Upper lobe of right lung (tissue), 1 donor: ENCODE measurements around the gene LDB3. TPM values are rescaled to one million over a fixed set of nuclear protein-coding genes. Genes with fewer than 3 reads are reported as not detected.

Source experiments
- ATAC-seq: fragments of 200-7000 bp; cut with Tn5 transposase; one replicate; pipeline ENCODE4 v1.9.1; 2020; ENCODE audit warnings: mild to moderate bottlenecking, moderate library complexity
- DNase-seq: peaks from one replicate; pipeline ENCODE4 v3.0.0-alpha.2; 2020
- H3K27ac ChIP-seq: fragments of 200-600 bp; one replicate; pipeline ENCODE4 v1.8.0; 2022
- H3K27me3 ChIP-seq: fragments of 200-600 bp; one replicate; pipeline ENCODE4 v1.8.0; 2022; ENCODE audit warnings: mild to moderate bottlenecking
- H3K36me3 ChIP-seq: fragments of 200-600 bp; one replicate; pipeline ENCODE4 v1.8.0; 2022
- H3K4me1 ChIP-seq: fragments of 200-600 bp; one replicate; pipeline ENCODE4 v1.8.0; 2022
- H3K4me3 ChIP-seq: fragments of 200-600 bp; one replicate; pipeline ENCODE4 v1.8.0; 2022; ENCODE audit warnings: mild to moderate bottlenecking
- H3K9me3 ChIP-seq: fragments of 200-600 bp; one replicate; pipeline ENCODE4 v1.8.0; 2022
- intact Hi-C: fragments of 100-400 bp; cut with DNase I; formaldehyde crosslinking; loops from one replicate; pipeline ENCODE4 v1.11.0; 2022
- total RNA-seq: library from RNA; stranded (reverse); fragmentation: NEBNext Ultra II Directional; extraction: Animal tissue kit (Norgen Biotek cat#: 25700); gene quantifications from one replicate; pipeline ENCODE4 v1.2.1, GENCODE V29; 2021
- TF ChIP-seq, protein P1 (sequence below): fragments of 200-600 bp; IDR thresholded peaks from one replicate; pipeline ENCODE4 v1.8.0; 2022; ENCODE audit warnings: antibody characterized with exemption
- donor health status: DM: no; HTN: yes; CAD: no; lungs with severe emphysema.

LDB3 gene
- total RNA-seq, 1 donor from 2014 or later: 2.5 TPM

DNA sequence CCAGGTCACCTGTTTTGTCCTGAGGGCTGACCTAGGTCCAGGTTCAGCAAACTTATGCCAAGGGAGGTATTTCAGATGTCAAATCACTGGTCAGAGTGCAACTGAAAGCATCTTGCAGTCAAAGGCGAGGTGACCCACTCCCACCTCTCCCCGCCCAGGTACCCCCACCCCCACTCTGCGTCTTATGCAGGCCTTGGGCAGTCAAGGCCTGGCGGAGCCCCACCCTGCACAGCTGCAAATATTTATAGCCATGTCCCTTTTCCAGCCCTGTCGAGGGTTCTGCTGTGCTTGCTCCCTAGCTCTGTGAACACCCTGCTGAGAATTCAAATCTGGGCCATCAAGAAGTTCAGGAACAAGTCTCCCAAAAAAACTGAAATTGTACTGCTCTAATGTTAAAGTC is 47.5 kb downstream of the LDB3 start:
- H3K36me3 ChIP-seq: no peaks in the 10 kb centered on the region
- H3K4me3 ChIP-seq: no peak overlapping the region
- ATAC-seq (no peak), DNase-seq (no peak)
- intact Hi-C loops: no loop called here
- H3K27me3 ChIP-seq: no peaks in the 10 kb centered on the region
- no peak overlapping the region for H3K27ac ChIP-seq
- no peaks in the 10 kb centered on the region for H3K9me3 ChIP-seq
- peaks cover 8% of the 10 kb centered on the region for H3K4me1 ChIP-seq
- TF ChIP-seq, protein P1, sequence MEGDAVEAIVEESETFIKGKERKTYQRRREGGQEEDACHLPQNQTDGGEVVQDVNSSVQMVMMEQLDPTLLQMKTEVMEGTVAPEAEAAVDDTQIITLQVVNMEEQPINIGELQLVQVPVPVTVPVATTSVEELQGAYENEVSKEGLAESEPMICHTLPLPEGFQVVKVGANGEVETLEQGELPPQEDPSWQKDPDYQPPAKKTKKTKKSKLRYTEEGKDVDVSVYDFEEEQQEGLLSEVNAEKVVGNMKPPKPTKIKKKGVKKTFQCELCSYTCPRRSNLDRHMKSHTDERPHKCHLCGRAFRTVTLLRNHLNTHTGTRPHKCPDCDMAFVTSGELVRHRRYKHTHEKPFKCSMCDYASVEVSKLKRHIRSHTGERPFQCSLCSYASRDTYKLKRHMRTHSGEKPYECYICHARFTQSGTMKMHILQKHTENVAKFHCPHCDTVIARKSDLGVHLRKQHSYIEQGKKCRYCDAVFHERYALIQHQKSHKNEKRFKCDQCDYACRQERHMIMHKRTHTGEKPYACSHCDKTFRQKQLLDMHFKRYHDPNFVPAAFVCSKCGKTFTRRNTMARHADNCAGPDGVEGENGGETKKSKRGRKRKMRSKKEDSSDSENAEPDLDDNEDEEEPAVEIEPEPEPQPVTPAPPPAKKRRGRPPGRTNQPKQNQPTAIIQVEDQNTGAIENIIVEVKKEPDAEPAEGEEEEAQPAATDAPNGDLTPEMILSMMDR: no peak

DNA sequence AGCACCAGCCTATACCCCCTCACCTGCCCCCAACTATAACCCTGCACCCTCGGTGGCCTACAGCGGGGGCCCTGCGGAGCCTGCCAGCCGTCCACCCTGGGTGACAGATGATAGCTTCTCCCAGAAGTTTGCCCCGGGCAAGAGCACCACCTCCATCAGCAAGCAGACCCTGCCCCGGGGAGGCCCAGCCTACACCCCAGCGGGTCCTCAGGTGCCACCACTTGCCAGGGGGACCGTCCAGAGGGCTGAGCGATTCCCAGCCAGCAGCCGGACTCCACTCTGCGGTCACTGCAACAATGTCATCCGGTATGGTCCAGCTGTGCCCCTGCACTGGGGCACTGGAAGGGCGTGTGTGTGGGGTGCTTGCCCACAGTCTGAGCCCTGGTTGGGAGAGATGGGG is 48.2 kb downstream of the LDB3 start:
- Histone ChIP-seq H3K36me3 (no peaks in the 10 kb centered on the region), H3K27ac (no peak overlapping the region), H3K27me3 (no peaks in the 10 kb centered on the region), H3K4me3 (no peak overlapping the region), H3K9me3 (no peaks in the 10 kb centered on the region), H3K4me1 (peaks cover 7% of the 10 kb centered on the region)
- intact Hi-C loops: no loop called here
- ATAC-seq (no peak), DNase-seq (no peak)
- TF ChIP-seq, protein P1: no peak

DNA sequence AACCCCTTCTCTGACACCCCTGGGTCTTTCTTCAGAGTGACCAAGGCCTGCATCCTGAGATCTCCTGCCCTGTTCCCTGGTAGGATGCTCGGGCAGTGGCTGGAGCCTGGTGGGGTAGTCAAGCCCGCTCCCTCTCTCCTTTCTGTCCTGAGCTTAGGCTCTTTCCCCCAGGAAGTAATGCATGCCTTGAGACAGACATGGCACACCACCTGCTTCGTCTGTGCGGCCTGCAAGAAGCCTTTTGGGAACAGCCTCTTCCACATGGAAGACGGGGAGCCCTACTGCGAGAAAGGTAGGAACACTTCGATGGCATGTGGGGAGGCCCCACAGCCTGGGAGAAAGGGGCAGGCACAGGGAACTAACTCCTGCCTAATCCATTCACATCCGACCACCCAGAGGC is 50.2 kb downstream of the LDB3 start:
- Histone ChIP-seq H3K9me3 (no peaks in the 10 kb centered on the region), H3K27me3 (no peaks in the 10 kb centered on the region), H3K4me1 (no peaks in the 10 kb centered on the region), H3K27ac (no peak overlapping the region), H3K36me3 (no peaks in the 10 kb centered on the region), H3K4me3 (no peak overlapping the region)
- DNase-seq: no peak
- intact Hi-C loops: no loop called here
- no peak for ATAC-seq
- TF ChIP-seq, protein P1: no peak

DNA sequence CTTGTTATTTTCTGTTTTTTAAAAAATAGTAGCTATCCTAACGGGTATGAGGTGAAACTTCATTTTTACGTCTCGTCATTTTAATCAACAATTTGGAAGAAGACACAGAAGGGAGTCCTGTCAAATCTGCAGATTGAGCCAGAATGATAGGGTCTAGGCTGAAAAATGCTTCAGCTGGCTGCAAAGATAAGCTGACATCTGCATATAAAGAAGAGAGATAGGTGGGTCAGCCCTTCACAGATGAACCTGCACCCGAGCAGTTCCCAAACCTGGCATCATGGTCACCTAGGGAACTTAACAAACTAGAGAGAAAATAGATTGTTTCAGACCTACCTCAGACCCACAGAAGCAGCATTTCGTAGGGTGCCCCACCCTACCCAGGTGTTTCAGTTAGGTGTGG is 52.9 kb downstream of the LDB3 start:
- DNase-seq (no peak), ATAC-seq (no peak)
- Histone ChIP-seq H3K36me3 (no peaks in the 10 kb centered on the region), H3K27me3 (no peaks in the 10 kb centered on the region), H3K4me3 (no peak overlapping the region), H3K27ac (no peak overlapping the region), H3K4me1 (no peaks in the 10 kb centered on the region), H3K9me3 (no peaks in the 10 kb centered on the region)
- TF ChIP-seq, protein P1: no peak
- intact Hi-C loops: no loop called here

DNA sequence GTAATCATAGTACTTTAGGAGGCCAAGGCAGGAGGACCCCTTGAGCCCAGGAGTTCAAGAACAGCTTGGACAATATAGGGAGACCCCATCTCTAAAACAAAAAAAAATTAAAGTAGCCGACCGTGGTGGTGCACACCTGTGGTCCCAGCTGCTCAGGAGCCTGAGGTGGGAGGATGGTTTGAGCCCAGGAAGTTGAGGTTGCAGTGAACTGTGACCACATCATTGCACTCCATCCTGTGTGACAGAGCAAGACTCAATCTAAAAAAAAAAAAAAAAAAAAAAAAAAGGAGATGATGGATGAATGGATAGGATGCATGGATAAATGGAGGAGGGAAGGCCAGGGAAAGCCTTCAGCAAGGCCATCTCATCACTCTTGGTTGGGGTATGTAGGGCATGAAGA is 54.7 kb downstream of the LDB3 start:
- Histone ChIP-seq H3K4me1 (no peaks in the 10 kb centered on the region), H3K27me3 (no peaks in the 10 kb centered on the region), H3K9me3 (no peaks in the 10 kb centered on the region), H3K36me3 (no peaks in the 10 kb centered on the region), H3K4me3 (no peak overlapping the region), H3K27ac (no peak overlapping the region)
- DNase-seq: no peak
- TF ChIP-seq, protein P1: no peak
- intact Hi-C loops: no loop called here
- no peak for ATAC-seq

DNA sequence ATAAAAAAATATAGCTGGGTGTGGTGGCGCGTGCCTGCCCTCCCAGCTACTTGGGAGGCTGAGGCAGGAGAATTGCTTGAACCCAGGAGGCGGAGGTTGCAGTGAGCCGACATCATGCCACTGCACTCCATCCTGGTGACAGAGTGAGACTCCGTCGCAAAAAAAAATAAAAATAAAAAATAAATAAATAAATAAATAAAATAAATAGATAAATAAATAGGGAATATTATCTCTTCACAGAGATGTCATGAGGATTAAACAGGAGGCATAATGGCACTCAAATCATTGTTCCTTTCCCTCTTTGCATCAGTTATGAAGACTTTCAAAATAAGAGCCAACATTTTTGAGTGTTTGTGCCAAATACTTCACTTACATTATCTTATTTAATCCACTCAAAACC is 56.1 kb downstream of the LDB3 start:
- intact Hi-C loops: no loop called here
- Histone ChIP-seq H3K27ac (no peak overlapping the region), H3K4me1 (no peaks in the 10 kb centered on the region), H3K36me3 (no peaks in the 10 kb centered on the region), H3K4me3 (no peak overlapping the region), H3K27me3 (no peaks in the 10 kb centered on the region), H3K9me3 (no peaks in the 10 kb centered on the region)
- ATAC-seq: no peak
- DNase-seq: no peak
- TF ChIP-seq, protein P1: no peak
